Esophagus muscularis mucosa (tissue), 3 donors: ENCODE data around the gene CCT3.

Experiments used
- EP300 ChIP-seq: sonication (generic); formaldehyde crosslinking; IDR thresholded peaks from one replicate; pipeline ENCODE4 v1.6.1; 2017; ENCODE audit warnings: antibody characterized with exemption
- TF ChIP-seq, protein P1 (sequence below), 3 experiments: fragments of 200-600 bp in 2 of 3; fragments of 450-650 bp in 1 of 3; sonication (generic) in 2 of 3; IDR thresholded peaks; one replicate each; pipeline ENCODE4 v1.5.1; 2017 to 2019; ENCODE audit warnings: antibody characterized with exemption in 3 of 3, mild to moderate bottlenecking in 2 of 3, moderate library complexity in 1 of 3

DNA sequence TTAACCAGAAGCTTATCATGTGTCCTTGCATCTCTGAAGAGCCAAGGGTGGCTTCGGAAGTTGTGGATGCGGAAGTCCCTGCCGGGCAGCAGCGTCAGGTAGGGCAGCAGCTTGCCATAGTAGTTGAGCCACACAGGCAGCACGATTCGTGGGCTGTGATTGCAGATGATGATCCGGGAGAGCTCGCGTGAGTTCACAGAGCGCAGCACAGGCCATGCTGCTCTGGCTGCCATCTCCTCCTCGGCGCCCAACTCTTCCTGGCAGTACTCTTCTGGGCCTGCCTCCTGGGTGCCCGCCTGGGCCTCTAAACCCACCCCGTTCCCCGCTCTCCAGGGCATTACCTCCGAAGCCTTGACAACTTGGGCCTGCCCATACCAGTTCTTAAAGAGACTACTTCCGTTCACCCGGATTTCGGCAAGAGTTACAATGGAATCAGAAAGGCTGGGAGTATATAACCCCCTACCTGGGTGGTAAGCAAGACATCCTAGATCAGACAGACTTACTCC, 39.2 kb downstream of the CCT3 start, which contains the start of gene VHLL:
- TF ChIP-seq, protein P1, sequence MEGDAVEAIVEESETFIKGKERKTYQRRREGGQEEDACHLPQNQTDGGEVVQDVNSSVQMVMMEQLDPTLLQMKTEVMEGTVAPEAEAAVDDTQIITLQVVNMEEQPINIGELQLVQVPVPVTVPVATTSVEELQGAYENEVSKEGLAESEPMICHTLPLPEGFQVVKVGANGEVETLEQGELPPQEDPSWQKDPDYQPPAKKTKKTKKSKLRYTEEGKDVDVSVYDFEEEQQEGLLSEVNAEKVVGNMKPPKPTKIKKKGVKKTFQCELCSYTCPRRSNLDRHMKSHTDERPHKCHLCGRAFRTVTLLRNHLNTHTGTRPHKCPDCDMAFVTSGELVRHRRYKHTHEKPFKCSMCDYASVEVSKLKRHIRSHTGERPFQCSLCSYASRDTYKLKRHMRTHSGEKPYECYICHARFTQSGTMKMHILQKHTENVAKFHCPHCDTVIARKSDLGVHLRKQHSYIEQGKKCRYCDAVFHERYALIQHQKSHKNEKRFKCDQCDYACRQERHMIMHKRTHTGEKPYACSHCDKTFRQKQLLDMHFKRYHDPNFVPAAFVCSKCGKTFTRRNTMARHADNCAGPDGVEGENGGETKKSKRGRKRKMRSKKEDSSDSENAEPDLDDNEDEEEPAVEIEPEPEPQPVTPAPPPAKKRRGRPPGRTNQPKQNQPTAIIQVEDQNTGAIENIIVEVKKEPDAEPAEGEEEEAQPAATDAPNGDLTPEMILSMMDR (IDR thresholded peaks at IDR 0.05), result no peak
- TF ChIP-seq EP300, result no peak
